Liver (tissue), 9 donors: Measurements from ENCODE around the gene GPR149. TPM values are rescaled to one million over a fixed set of nuclear protein-coding genes. Genes with fewer than 3 reads are reported as not detected.

Source experiments
- DNase-seq: peaks from one replicate; pipeline ENCODE4 v3.0.0-alpha.2; 2017; ENCODE audit warnings: low spot score
- H3K27ac ChIP-seq, 2 donors: one replicate each; pipeline ENCODE4 v1.7.0; 2013; ENCODE audit warnings: inconsistent platforms in 2 of 2, low read length in 2 of 2, control low read depth in 1 of 2, low read depth in 1 of 2, mild to moderate bottlenecking in 1 of 2
- H3K27me3 ChIP-seq, 4 donors: one replicate each; pipeline versions ENCODE4 v1.6.1 to v1.7.0; 2013; ENCODE audit warnings: low read length in 3 of 4, inconsistent platforms in 1 of 4, mild to moderate bottlenecking in 1 of 4, moderate library complexity in 1 of 4; ENCODE audit not compliant: control insufficient read depth in 4 of 4, insufficient read depth in 4 of 4
- H3K36me3 ChIP-seq, 4 donors: one replicate each; pipeline versions ENCODE4 v1.6.1 to v1.7.0; 2013; ENCODE audit warnings: low read length in 3 of 4, mild to moderate bottlenecking in 3 of 4, low read depth in 1 of 4, moderate library complexity in 1 of 4; ENCODE audit not compliant: control insufficient read depth in 4 of 4, insufficient read depth in 3 of 4
- H3K4me1 ChIP-seq, 4 donors: one replicate each; pipeline versions ENCODE4 v1.6.1 to v1.7.0; 2013; ENCODE audit warnings: low read length in 3 of 4, mild to moderate bottlenecking in 3 of 4, moderate library complexity in 1 of 4; ENCODE audit not compliant: control insufficient read depth in 4 of 4, insufficient read depth in 4 of 4
- H3K4me3 ChIP-seq, 3 donors: one replicate each; pipeline versions ENCODE4 v1.6.1 to v1.7.0; 2013; ENCODE audit warnings: low read length in 3 of 3, control low read depth in 1 of 3, low read depth in 1 of 3, mild to moderate bottlenecking in 1 of 3
- H3K9ac ChIP-seq, 2 donors: one replicate each; pipeline ENCODE4 v1.7.0; 2013; ENCODE audit warnings: low read length in 2 of 2, mild to moderate bottlenecking in 2 of 2, moderate library complexity in 2 of 2, control low read depth in 1 of 2, low read depth in 1 of 2
- H3K9me3 ChIP-seq, 4 donors: one replicate each; pipeline versions ENCODE4 v1.6.1 to v1.7.0; 2013; ENCODE audit warnings: low read length in 3 of 4; ENCODE audit not compliant: control insufficient read depth in 4 of 4
- ATF3 ChIP-seq: IDR thresholded peaks from 2 replicates; pipeline ENCODE4 v1.6.1; 2016; ENCODE audit warnings: antibody characterized with exemption
- CTCF ChIP-seq: fragments of 150-350 bp; IDR thresholded peaks from 2 replicates; pipeline ENCODE4 v1.5.1; 2017; ENCODE audit warnings: improper control_type of control experiment, low read depth, low read length; ENCODE audit not compliant: missing input control
- EGR1 ChIP-seq, 2 donors: IDR thresholded peaks; 2 replicates each; pipeline ENCODE4 v1.6.1; 2016 to 2018; ENCODE audit warnings: antibody characterized with exemption in 2 of 2, low read depth in 2 of 2
- FOXA1 ChIP-seq: IDR thresholded peaks from 2 replicates; pipeline ENCODE4 v1.6.1; 2016; ENCODE audit warnings: antibody characterized with exemption
- FOXA2 ChIP-seq: IDR thresholded peaks from 2 replicates; pipeline ENCODE4 v1.6.1; 2016; ENCODE audit warnings: antibody characterized with exemption
- GABPA ChIP-seq, 2 donors: IDR thresholded peaks in 1 of 2; conservative IDR thresholded peaks in 1 of 2; 2 replicates each; pipeline ENCODE4 v1.6.1; 2016; ENCODE audit warnings: antibody characterized with exemption in 2 of 2, mild to moderate bottlenecking in 1 of 2, moderate library complexity in 1 of 2
- HNF4A ChIP-seq, 2 donors: conservative IDR thresholded peaks; 2 replicates each; pipeline ENCODE4 v1.6.1; 2016; ENCODE audit warnings: antibody characterized with exemption in 2 of 2, mild to moderate bottlenecking in 2 of 2
- HNF4G ChIP-seq: IDR thresholded peaks from 2 replicates; pipeline ENCODE4 v1.6.1; 2016; ENCODE audit warnings: antibody characterized with exemption
- JUND ChIP-seq, 2 donors: IDR thresholded peaks; 2 replicates each; pipeline ENCODE4 v1.6.1; 2016; ENCODE audit warnings: antibody characterized with exemption in 2 of 2
- MAX ChIP-seq: IDR thresholded peaks from 2 replicates; pipeline ENCODE4 v1.6.1; 2016; ENCODE audit warnings: antibody characterized with exemption
- NR2F2 ChIP-seq: IDR thresholded peaks from 2 replicates; pipeline ENCODE4 v1.6.1; 2016; ENCODE audit warnings: antibody characterized with exemption
- RAD21 ChIP-seq, 2 donors: IDR thresholded peaks; 2 replicates each; pipeline ENCODE4 v1.6.1; 2016; ENCODE audit warnings: antibody characterized with exemption in 2 of 2, mild to moderate bottlenecking in 2 of 2
- REST ChIP-seq: IDR thresholded peaks from 2 replicates; pipeline ENCODE4 v1.6.1; 2016; ENCODE audit warnings: antibody characterized with exemption, mild to moderate bottlenecking
- RXRA ChIP-seq, 2 donors: IDR thresholded peaks; 2 replicates each; pipeline ENCODE4 v1.6.1; 2017 to 2018; ENCODE audit warnings: antibody characterized with exemption in 2 of 2, mild to moderate bottlenecking in 1 of 2
- SP1 ChIP-seq: IDR thresholded peaks from 2 replicates; pipeline ENCODE4 v1.6.1; 2018; ENCODE audit warnings: antibody characterized with exemption, mild to moderate bottlenecking
- TAF1 ChIP-seq: conservative IDR thresholded peaks from 2 replicates; pipeline ENCODE4 v1.6.1; 2016; ENCODE audit warnings: antibody characterized with exemption, mild to moderate bottlenecking
- YY1 ChIP-seq: IDR thresholded peaks from 2 replicates; pipeline ENCODE4 v1.6.1; 2016; ENCODE audit warnings: antibody characterized with exemption, mild to moderate bottlenecking
- WGBS: extraction: QIAGEN DNeasy Blood & Tissue Kit; methylation state at CpG from one replicate; pipeline ENCODE4 v1.1.7; 2013; 5-methylcytosine and 5-hydroxymethylcytosine counted together
- polyA plus RNA-seq, 2 donors: library from polyadenylated mRNA; stranded (reverse) in 1 of 2; unstranded in 1 of 2; fragments of 200-250 nt in 1 of 2; fragments of >200 nt in 1 of 2; fragmentation: Nextera tagmentation in 1 of 2; extraction: Ambion mirVana in 1 of 2; gene quantifications; one replicate each; pipeline versions ENCODE4 v1.2.1 to v1.2.3, GENCODE V29; 2013 to 2015
- total RNA-seq, 2 donors: library from RNA; depleted of rRNA; stranded (reverse); fragments of >200 nt; gene quantifications; one replicate each; pipeline ENCODE4 v1.2.3, GENCODE V29; 2014
- TF ChIP-seq, protein P1 (sequence below): IDR thresholded peaks from 2 replicates; pipeline ENCODE4 v1.6.1; 2016; ENCODE audit warnings: antibody characterized with exemption
- donor health status: healthy.
- donor health status: healthy.
- donor health status: healthy.
- donor health status: healthy.
- donor health status: healthy.

Gene GPR149
- total and polyA plus RNA-seq, 4 donors = not detected

DNA sequence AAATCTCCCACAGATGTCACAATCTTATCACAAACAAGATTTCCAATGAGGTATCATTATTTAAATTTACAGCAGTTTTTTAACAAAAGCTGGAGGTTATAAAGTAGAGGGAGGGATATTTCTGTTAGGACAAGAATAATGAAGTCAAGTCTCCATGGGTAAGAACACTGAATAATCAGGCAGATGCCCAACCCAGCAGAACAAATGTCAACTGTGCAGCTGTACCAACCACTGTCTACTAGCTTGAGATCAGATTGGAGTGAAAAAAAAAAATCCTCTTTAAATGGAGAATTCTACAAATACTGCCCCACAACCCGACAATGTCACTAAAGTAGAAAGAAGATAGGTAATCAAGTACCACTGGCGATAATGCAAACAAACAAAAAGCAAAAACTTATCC, 136.0 kb downstream of the GPR149 start:
- no peak overlapping the region for H3K4me3 ChIP-seq
- no peaks in the 10 kb centered on the region for H3K4me1 ChIP-seq
- DNase-seq = no peak
- no peak overlapping the region for H3K27ac ChIP-seq
- peaks cover 4 to 52% (median 40%) of the 10 kb centered on the region in 4 donors for H3K36me3 ChIP-seq
- no peak for TF ChIP-seq HNF4G
- TF ChIP-seq NR2F2 = no peak
- TF ChIP-seq MAX = no peak
- no peak for TF ChIP-seq GABPA (IDR thresholded peaks at IDR 0.05 in 1 of 2, conservative IDR thresholded peaks at IDR 0.05 in 1 of 2)
- TF ChIP-seq HNF4A (conservative IDR thresholded peaks at IDR 0.05) = no peak
- TF ChIP-seq RXRA (IDR thresholded peaks at IDR 0.05) = no peak
- no peak for TF ChIP-seq REST
- TF ChIP-seq ATF3 = no peak
- no peak for TF ChIP-seq YY1
- no peak for TF ChIP-seq TAF1
- no peak for TF ChIP-seq CTCF
- no peaks in the 10 kb centered on the region for H3K27me3 ChIP-seq
- WGBS = 97% methylated on average over 2 of the region's 2 CpGs
- H3K9ac ChIP-seq = no peak overlapping the region
- no peaks in the 10 kb centered on the region for H3K9me3 ChIP-seq

- Histone ChIP-seq H3K4me3 (no peak overlapping the region), H3K27me3 (no peaks in the 10 kb centered on the region), H3K27ac (no peak overlapping the region), H3K9me3 (no peaks in the 10 kb centered on the region), H3K9ac (no peak overlapping the region), H3K36me3 (peaks cover 3 to 62% (median 44%) of the 10 kb centered on the region in 4 donors), H3K4me1 (peaks cover 0 to 2% (median 0%) of the 10 kb centered on the region in 4 donors)
- TF ChIP-seq MAX = no peak
- TF ChIP-seq RXRA (IDR thresholded peaks at IDR 0.05) = no peak
- TF ChIP-seq NR2F2 = no peak
- TF ChIP-seq HNF4G = no peak
- TF ChIP-seq FOXA1 = no peak
- no peak for TF ChIP-seq HNF4A (conservative IDR thresholded peaks at IDR 0.05)
- no peak for TF ChIP-seq EGR1 (IDR thresholded peaks at IDR 0.05; ENCODE audit: low read depth in 2 of 2)
- TF ChIP-seq FOXA2 = no peak
- TF ChIP-seq SP1 = no peak
- TF ChIP-seq RAD21 (IDR thresholded peaks at IDR 0.05) = no peak
- no peak for TF ChIP-seq JUND (IDR thresholded peaks at IDR 0.05)
- TF ChIP-seq, protein P1, sequence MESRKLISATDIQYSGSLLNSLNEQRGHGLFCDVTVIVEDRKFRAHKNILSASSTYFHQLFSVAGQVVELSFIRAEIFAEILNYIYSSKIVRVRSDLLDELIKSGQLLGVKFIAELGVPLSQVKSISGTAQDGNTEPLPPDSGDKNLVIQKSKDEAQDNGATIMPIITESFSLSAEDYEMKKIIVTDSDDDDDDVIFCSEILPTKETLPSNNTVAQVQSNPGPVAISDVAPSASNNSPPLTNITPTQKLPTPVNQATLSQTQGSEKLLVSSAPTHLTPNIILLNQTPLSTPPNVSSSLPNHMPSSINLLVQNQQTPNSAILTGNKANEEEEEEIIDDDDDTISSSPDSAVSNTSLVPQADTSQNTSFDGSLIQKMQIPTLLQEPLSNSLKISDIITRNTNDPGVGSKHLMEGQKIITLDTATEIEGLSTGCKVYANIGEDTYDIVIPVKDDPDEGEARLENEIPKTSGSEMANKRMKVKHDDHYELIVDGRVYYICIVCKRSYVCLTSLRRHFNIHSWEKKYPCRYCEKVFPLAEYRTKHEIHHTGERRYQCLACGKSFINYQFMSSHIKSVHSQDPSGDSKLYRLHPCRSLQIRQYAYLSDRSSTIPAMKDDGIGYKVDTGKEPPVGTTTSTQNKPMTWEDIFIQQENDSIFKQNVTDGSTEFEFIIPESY = no peak
- TF ChIP-seq TAF1 = no peak
- TF ChIP-seq GABPA (IDR thresholded peaks at IDR 0.05 in 1 of 2, conservative IDR thresholded peaks at IDR 0.05 in 1 of 2) = no peak
- 98% methylated on average over 5 of the region's 5 CpGs for WGBS
- DNase-seq = no peak
Observed at GRCh38 chr3:154290187-154290586, 139.8 kb downstream of the GPR149 start.
